ENCODE data around the gene PROSER2. TPM values are rescaled to one million over a fixed set of nuclear protein-coding genes. Genes with fewer than 3 reads are reported as not detected.

The PROSER2 gene
- total and polyA plus RNA-seq, 4 donors, result 6.5 to 24.9 (median 9.9) TPM

GRCh38 chr10:11893749-11894278, 70.7 kb downstream of the PROSER2 start:
- Histone ChIP-seq H3K27ac (ENCODE audit: low read depth in 1 of 2, low read length in 2 of 2) (no peak overlapping the region), H3K4me1 (ENCODE audit: control insufficient read depth in 4 of 4, insufficient read depth in 4 of 4, low read length in 3 of 4) (peaks cover 2 to 13% (median 9%) of the 10 kb centered on the region in 4 donors), H3K36me3 (ENCODE audit: control insufficient read depth in 4 of 4, insufficient read depth in 3 of 4, low read depth in 1 of 4, low read length in 3 of 4) (no peaks in the 10 kb centered on the region), H3K27me3 (ENCODE audit: control insufficient read depth in 4 of 4, insufficient read depth in 4 of 4, low read length in 3 of 4) (no peaks in the 10 kb centered on the region), H3K4me3 (ENCODE audit: low read depth in 1 of 3, low read length in 3 of 3) (no peak overlapping the region), H3K9ac (ENCODE audit: low read depth in 1 of 2, low read length in 2 of 2) (no peak overlapping the region), H3K9me3 (ENCODE audit: control insufficient read depth in 4 of 4, low read length in 3 of 4) (no peaks in the 10 kb centered on the region)
- TF ChIP-seq YY1 (IDR thresholded peaks at IDR 0.05) (no peak), CTCF (IDR thresholded peaks at IDR 0.05; ENCODE audit: low read depth, low read length, missing input control) (no peak), RAD21 (IDR thresholded peaks at IDR 0.05) (no peak), JUND (IDR thresholded peaks at IDR 0.05) (no peak), HNF4A (conservative IDR thresholded peaks at IDR 0.05) (no peak), EGR1 (IDR thresholded peaks at IDR 0.05; ENCODE audit: low read depth in 2 of 2) (no peak), TAF1 (conservative IDR thresholded peaks at IDR 0.05) (no peak), REST (IDR thresholded peaks at IDR 0.05) (no peak), ZBTB33 (IDR thresholded peaks at IDR 0.05) (no peak), HNF4G (IDR thresholded peaks at IDR 0.05) (no peak)
- 90% methylated on average over 22 of the region's 22 CpGs for WGBS
- no peak for DNase-seq (ENCODE audit: low spot score)

- H3K4me3 ChIP-seq (ENCODE audit: low read depth in 1 of 3, low read length in 3 of 3), result no peak overlapping the region
- 92% methylated on average over 47 of the region's 47 CpGs for WGBS
- H3K27me3 ChIP-seq (ENCODE audit: control insufficient read depth in 4 of 4, insufficient read depth in 4 of 4, low read length in 3 of 4), result no peaks in the 10 kb centered on the region
- no peak overlapping the region for H3K9ac ChIP-seq (ENCODE audit: low read depth in 1 of 2, low read length in 2 of 2)
- no peak overlapping the region for H3K27ac ChIP-seq (ENCODE audit: low read depth in 1 of 2, low read length in 2 of 2)
- no peaks in the 10 kb centered on the region for H3K36me3 ChIP-seq (ENCODE audit: control insufficient read depth in 4 of 4, insufficient read depth in 3 of 4, low read depth in 1 of 4, low read length in 3 of 4)
- DNase-seq (ENCODE audit: low spot score), result no peak
- no peaks in the 10 kb centered on the region for H3K9me3 ChIP-seq (ENCODE audit: control insufficient read depth in 4 of 4, low read length in 3 of 4)
- H3K4me1 ChIP-seq (ENCODE audit: control insufficient read depth in 4 of 4, insufficient read depth in 4 of 4, low read length in 3 of 4), result peaks cover 2 to 14% (median 10%) of the 10 kb centered on the region in 4 donors
- no peak for TF ChIP-seq SP1 (IDR thresholded peaks at IDR 0.05)
- no peak for TF ChIP-seq RXRA (IDR thresholded peaks at IDR 0.05)
- TF ChIP-seq CTCF (IDR thresholded peaks at IDR 0.05; ENCODE audit: low read depth, low read length, missing input control), result no peak
- no peak for TF ChIP-seq JUND (IDR thresholded peaks at IDR 0.05)
- no peak for TF ChIP-seq REST (IDR thresholded peaks at IDR 0.05)
- no peak for TF ChIP-seq GABPA (IDR thresholded peaks at IDR 0.05 in 1 of 2, conservative IDR thresholded peaks at IDR 0.05 in 1 of 2)
- no peak for TF ChIP-seq HNF4A (conservative IDR thresholded peaks at IDR 0.05)
- no peak for TF ChIP-seq HNF4G (IDR thresholded peaks at IDR 0.05)
- no peak for TF ChIP-seq FOXA1 (IDR thresholded peaks at IDR 0.05)
- no peak for TF ChIP-seq EGR1 (IDR thresholded peaks at IDR 0.05; ENCODE audit: low read depth in 2 of 2)
- TF ChIP-seq RAD21 (IDR thresholded peaks at IDR 0.05), result no peak
- TF ChIP-seq FOXA2 (IDR thresholded peaks at IDR 0.05), result no peak
- no peak for TF ChIP-seq ATF3 (IDR thresholded peaks at IDR 0.05)
- no peak for TF ChIP-seq TAF1 (conservative IDR thresholded peaks at IDR 0.05)
Measured at GRCh38 chr10:11894381-11895107, 71.4 kb downstream of the PROSER2 start.

Data from liver (tissue), 9 donors.